ENCODE measurements around the gene LYRM4. TPM values are rescaled to one million over a fixed set of nuclear protein-coding genes. Genes with fewer than 3 reads are reported as not detected.

The LYRM4 gene
- total RNA-seq, 2 experiments from 2014 or later = 28.9 to 29.8 TPM

- H3K9me3 Mint-ChIP-seq (ENCODE audit: insufficient read depth) = no peaks in the 10 kb centered on the region
- no peak overlapping the region for H3K4me3 Mint-ChIP-seq
- H3K36me3 Mint-ChIP-seq (ENCODE audit: low read depth) = no peaks in the 10 kb centered on the region
- no peak for DNase-seq
- no peaks in the 10 kb centered on the region for H3K4me1 Mint-ChIP-seq (ENCODE audit: low read depth)
- CTCF ChIA-PET = no interaction called here
- H3K27me3 Mint-ChIP-seq (ENCODE audit: low read depth) = no peaks in the 10 kb centered on the region
- no peak overlapping the region for H3K27ac Mint-ChIP-seq
- ATAC-seq = no peak
- POLR2A ChIA-PET = no interaction called here
Observed at GRCh38 chr6:5113096-5113495, 147.7 kb downstream of the LYRM4 start.

GRCh38 chr6:5112066-5112799, 148.5 kb downstream of the LYRM4 start:
- H3K9me3 Mint-ChIP-seq (ENCODE audit: insufficient read depth) = no peaks in the 10 kb centered on the region
- H3K27ac Mint-ChIP-seq = no peak overlapping the region
- ATAC-seq = no peak
- no peaks in the 10 kb centered on the region for H3K36me3 Mint-ChIP-seq (ENCODE audit: low read depth)
- POLR2A ChIA-PET = no interaction called here
- no peaks in the 10 kb centered on the region for H3K4me1 Mint-ChIP-seq (ENCODE audit: low read depth)
- DNase-seq = no peak
- CTCF ChIA-PET = no interaction called here
- H3K4me3 Mint-ChIP-seq = no peak overlapping the region
- H3K27me3 Mint-ChIP-seq (ENCODE audit: low read depth) = no peaks in the 10 kb centered on the region

- Mint-ChIP-seq H3K4me3 (no peak overlapping the region), H3K27me3 (ENCODE audit: low read depth) (no peaks in the 10 kb centered on the region), H3K4me1 (ENCODE audit: low read depth) (no peaks in the 10 kb centered on the region), H3K9me3 (ENCODE audit: insufficient read depth) (no peaks in the 10 kb centered on the region), H3K27ac (no peak overlapping the region), H3K36me3 (ENCODE audit: low read depth) (no peaks in the 10 kb centered on the region)
- DNase-seq = no peak
- ChIA-PET POLR2A (no interaction called here), CTCF (no interaction called here)
- ATAC-seq = no peak
Observed at GRCh38 chr6:5111626-5112025, 149.1 kb downstream of the LYRM4 start.

DNA sequence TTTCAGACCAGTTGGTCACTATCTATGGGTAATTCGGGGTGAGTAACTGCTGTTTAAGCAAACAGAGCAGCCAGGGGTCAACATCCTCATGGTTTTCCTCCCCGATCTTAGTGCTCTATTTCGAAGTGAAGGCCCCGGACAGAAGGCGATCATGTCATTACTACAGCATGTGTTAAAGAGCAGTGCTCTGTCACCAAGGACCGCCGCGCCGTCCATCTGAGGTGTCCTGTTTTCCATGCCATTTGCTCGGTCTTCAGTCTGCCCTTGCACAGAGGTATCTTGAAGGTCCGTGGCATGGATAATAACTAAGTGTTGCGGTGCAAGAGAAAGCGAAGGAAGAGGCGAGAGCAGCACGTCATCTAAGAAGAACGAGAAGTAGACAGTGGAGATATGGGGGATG, 150.5 kb downstream of the LYRM4 start:
- ChIA-PET CTCF (no interaction called here), POLR2A (no interaction called here)
- no peak for DNase-seq
- Mint-ChIP-seq H3K9me3 (ENCODE audit: insufficient read depth) (no peaks in the 10 kb centered on the region), H3K36me3 (ENCODE audit: low read depth) (no peaks in the 10 kb centered on the region), H3K27ac (no peak overlapping the region), H3K4me3 (no peak overlapping the region), H3K27me3 (ENCODE audit: low read depth) (no peaks in the 10 kb centered on the region), H3K4me1 (ENCODE audit: low read depth) (no peaks in the 10 kb centered on the region)
- no peak for ATAC-seq

- Mint-ChIP-seq H3K4me1 (ENCODE audit: low read depth) (no peaks in the 10 kb centered on the region), H3K27me3 (ENCODE audit: low read depth) (no peaks in the 10 kb centered on the region), H3K9me3 (ENCODE audit: insufficient read depth) (no peaks in the 10 kb centered on the region), H3K4me3 (no peak overlapping the region), H3K36me3 (ENCODE audit: low read depth) (no peaks in the 10 kb centered on the region), H3K27ac (no peak overlapping the region)
- ATAC-seq = no peak
- no peak for DNase-seq
- CTCF ChIA-PET = no interaction called here
- POLR2A ChIA-PET = no interaction called here
Observed at GRCh38 chr6:5109436-5109835, 151.3 kb downstream of the LYRM4 start.

DNA sequence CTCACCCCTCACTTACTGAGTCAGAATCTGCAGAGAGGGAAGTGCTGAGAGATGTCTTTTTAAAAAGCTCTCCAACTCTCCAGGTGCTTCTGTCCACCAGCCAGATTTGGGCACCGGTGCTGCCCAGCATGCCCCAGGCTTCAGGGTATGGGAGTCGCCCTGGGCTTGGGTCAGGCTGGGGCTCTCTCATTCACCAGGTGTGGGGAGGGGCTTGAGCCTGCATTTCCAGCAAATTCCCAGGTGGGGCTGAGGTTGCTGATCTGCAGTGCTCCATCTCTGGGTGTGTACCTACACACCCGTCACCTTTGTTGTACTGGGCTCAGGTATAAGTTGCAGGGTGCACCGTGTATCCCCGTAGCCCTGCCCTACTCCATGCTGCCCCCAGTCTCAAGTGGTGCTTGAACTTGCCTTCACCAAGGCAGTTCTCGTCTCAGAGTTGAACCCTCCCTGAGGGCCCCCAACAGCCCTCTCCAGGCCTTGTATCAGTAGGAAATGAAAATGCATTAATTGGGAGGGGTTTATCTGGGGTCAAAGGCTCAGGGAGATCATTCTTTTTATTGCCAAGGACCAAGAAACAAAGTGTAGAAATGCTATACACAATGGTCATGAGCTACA, 152.1 kb downstream of the LYRM4 start:
- ATAC-seq (no peak), DNase-seq (no peak)
- Mint-ChIP-seq H3K4me3 (no peak overlapping the region), H3K4me1 (ENCODE audit: low read depth) (no peaks in the 10 kb centered on the region), H3K9me3 (ENCODE audit: insufficient read depth) (no peaks in the 10 kb centered on the region), H3K27ac (no peak overlapping the region), H3K36me3 (ENCODE audit: low read depth) (no peaks in the 10 kb centered on the region), H3K27me3 (ENCODE audit: low read depth) (no peaks in the 10 kb centered on the region)
- ChIA-PET POLR2A (no interaction called here), CTCF (no interaction called here)

DNA sequence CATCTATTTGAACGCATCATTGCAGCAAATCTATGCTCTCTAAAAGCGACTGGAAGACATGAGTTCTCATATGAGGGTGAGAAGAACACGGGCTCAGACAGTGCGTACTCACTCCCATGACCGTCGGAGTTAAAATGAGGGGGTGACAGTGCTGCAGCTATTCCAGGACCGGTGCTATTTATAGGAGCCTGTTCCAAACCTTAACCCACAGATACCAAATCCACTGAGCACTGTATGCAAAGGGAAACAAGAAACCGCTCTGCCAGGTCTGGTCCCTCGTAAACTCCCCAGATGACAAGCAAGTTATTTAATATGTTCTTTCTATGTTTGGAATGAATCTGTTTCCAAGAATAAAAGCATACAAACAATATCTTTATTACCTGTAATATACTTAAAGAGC, 152.7 kb downstream of the LYRM4 start:
- DNase-seq (no peak), ATAC-seq (no peak)
- no peaks in the 10 kb centered on the region for H3K27me3 Mint-ChIP-seq (ENCODE audit: low read depth)
- H3K36me3 Mint-ChIP-seq (ENCODE audit: low read depth) = no peaks in the 10 kb centered on the region
- H3K4me1 Mint-ChIP-seq (ENCODE audit: low read depth) = no peaks in the 10 kb centered on the region
- no peak overlapping the region for H3K27ac Mint-ChIP-seq
- ChIA-PET CTCF (no interaction called here), POLR2A (no interaction called here)
- H3K4me3 Mint-ChIP-seq = no peak overlapping the region
- H3K9me3 Mint-ChIP-seq (ENCODE audit: insufficient read depth) = no peaks in the 10 kb centered on the region

DNA sequence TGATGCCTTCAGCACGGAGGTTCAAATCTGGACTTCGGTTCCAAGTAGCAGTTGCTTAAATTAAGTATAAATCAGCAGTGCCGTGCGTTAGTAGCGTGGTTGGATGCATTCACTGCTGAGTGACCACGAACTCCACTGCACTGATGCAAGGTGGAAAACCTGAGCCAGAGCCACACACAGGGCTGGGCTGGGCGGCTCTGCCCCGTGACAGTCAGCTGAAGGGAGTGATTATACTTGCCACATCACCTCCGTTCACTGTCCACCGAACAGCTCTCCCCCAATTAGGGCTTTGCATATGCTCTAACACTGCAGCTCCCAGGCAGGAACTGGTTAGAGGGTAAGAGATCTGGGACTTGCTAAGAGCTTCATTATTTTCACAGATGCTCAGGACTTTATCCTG, 153.4 kb downstream of the LYRM4 start:
- Mint-ChIP-seq H3K4me1 (ENCODE audit: low read depth) (no peaks in the 10 kb centered on the region), H3K27ac (no peak overlapping the region), H3K9me3 (ENCODE audit: insufficient read depth) (no peaks in the 10 kb centered on the region), H3K27me3 (ENCODE audit: low read depth) (no peaks in the 10 kb centered on the region), H3K4me3 (no peak overlapping the region), H3K36me3 (ENCODE audit: low read depth) (no peaks in the 10 kb centered on the region)
- ATAC-seq (no peak), DNase-seq (no peak)
- ChIA-PET POLR2A (no interaction called here), CTCF (no interaction called here)

DNA sequence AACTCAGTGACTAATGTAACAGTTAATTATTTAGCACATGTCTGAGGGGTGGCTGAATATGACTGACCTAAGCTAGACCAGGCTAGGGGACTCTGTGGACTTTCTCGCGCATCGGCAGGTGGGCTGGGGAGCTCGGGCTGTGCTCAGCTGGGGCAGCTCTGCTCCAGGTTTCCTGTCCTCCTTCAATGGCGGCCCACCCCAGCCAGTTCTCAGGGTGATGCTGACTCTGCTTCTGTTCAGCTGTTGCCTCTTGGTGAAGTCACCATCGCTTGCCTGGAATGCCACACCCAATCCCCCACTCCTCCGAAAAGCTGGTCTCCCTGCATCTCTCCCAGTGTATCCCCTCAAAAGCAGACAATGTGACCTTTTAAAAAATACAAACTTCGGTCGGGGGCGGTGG, 155.6 kb downstream of the LYRM4 start:
- ChIA-PET CTCF (no interaction called here), POLR2A (no interaction called here)
- no peak overlapping the region for H3K4me3 Mint-ChIP-seq
- no peaks in the 10 kb centered on the region for H3K27me3 Mint-ChIP-seq (ENCODE audit: low read depth)
- no peaks in the 10 kb centered on the region for H3K9me3 Mint-ChIP-seq (ENCODE audit: insufficient read depth)
- H3K27ac Mint-ChIP-seq = no peak overlapping the region
- DNase-seq (no peak), ATAC-seq (no peak)
- H3K4me1 Mint-ChIP-seq (ENCODE audit: low read depth) = no peaks in the 10 kb centered on the region
- no peaks in the 10 kb centered on the region for H3K36me3 Mint-ChIP-seq (ENCODE audit: low read depth)

- Mint-ChIP-seq H3K4me3 (no peak overlapping the region), H3K27me3 (ENCODE audit: low read depth) (no peaks in the 10 kb centered on the region), H3K36me3 (ENCODE audit: low read depth) (no peaks in the 10 kb centered on the region), H3K4me1 (ENCODE audit: low read depth) (no peaks in the 10 kb centered on the region), H3K27ac (no peak overlapping the region), H3K9me3 (ENCODE audit: insufficient read depth) (no peaks in the 10 kb centered on the region)
- ATAC-seq = no peak
- no peak for DNase-seq
- ChIA-PET CTCF (no interaction called here), POLR2A (no interaction called here)
Observed at GRCh38 chr6:5104667-5105066, 156.1 kb downstream of the LYRM4 start.

DNA sequence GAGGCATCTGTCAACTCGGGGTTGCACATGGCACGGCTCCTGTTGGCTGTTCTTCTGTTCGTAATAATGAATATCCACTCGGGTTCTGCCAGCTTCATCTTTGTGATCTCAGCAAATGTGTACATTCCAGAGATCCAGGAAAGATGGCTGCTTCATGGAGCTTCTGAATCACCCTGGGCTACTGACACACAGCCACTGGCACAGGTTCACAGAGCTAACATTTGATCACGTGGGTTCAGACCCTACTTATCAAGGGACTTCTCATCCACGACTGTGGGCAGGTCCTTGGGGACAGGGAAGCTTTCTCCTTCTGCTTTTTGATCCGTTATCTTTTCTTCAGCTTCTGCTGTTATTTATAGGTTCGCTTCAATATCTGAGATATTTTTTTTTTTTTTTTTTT, 157.5 kb downstream of the LYRM4 start:
- ATAC-seq (no peak), DNase-seq (no peak)
- H3K27me3 Mint-ChIP-seq (ENCODE audit: low read depth) = no peaks in the 10 kb centered on the region
- no peak overlapping the region for H3K4me3 Mint-ChIP-seq
- ChIA-PET CTCF (no interaction called here), POLR2A (no interaction called here)
- no peaks in the 10 kb centered on the region for H3K36me3 Mint-ChIP-seq (ENCODE audit: low read depth)
- no peak overlapping the region for H3K27ac Mint-ChIP-seq
- H3K4me1 Mint-ChIP-seq (ENCODE audit: low read depth) = no peaks in the 10 kb centered on the region
- H3K9me3 Mint-ChIP-seq (ENCODE audit: insufficient read depth) = no peaks in the 10 kb centered on the region

GRCh38 chr6:5102267-5102970, 158.3 kb downstream of the LYRM4 start:
- Mint-ChIP-seq H3K9me3 (ENCODE audit: insufficient read depth) (no peaks in the 10 kb centered on the region), H3K4me3 (no peak overlapping the region), H3K27me3 (ENCODE audit: low read depth) (no peaks in the 10 kb centered on the region), H3K4me1 (ENCODE audit: low read depth) (no peaks in the 10 kb centered on the region), H3K36me3 (ENCODE audit: low read depth) (no peaks in the 10 kb centered on the region), H3K27ac (no peak overlapping the region)
- DNase-seq (no peak), ATAC-seq (no peak)
- ChIA-PET CTCF (interaction anchor here (1.0 kb wide), 1 partner anchor 23 kb away, joined by 3 read pairs; no protein-coding TSS in a partner anchor), POLR2A (no interaction called here)

All from activated CD8-positive, alpha-beta T cell treated with anti-CD3 and anti-CD28 coated beads, Interleukin-2, amount 10 ng/mL, durations not matched to agents 7 days and 5 days (primary cell).